H1 (cell line): ENCODE data around the gene MAN1C1. TPM values are rescaled to one million over a fixed set of nuclear protein-coding genes. Genes with fewer than 3 reads are reported as not detected.

Experiments used
- CTCF ChIA-PET: fragments of 300-600 bp; sonication (Branson Sonifier 250); formaldehyde crosslinking; loops from one replicate; lab custom pipeline; 2021; ENCODE audit not compliant: partially characterized antibody; lab: Charles Lee
- POLR2A ChIA-PET: fragments of 300-600 bp; sonication (Branson Sonifier 250); formaldehyde crosslinking; loops from one replicate; lab custom pipeline; 2021; ENCODE audit warnings: inconsistent platforms; ENCODE audit not compliant: partially characterized antibody; lab: Charles Lee
- DNase-seq, 2 experiments: peaks; one replicate each; pipeline versions ENCODE4 v3.0.0 to v3.0.0-alpha.2; 2010 to 2022; ENCODE audit warnings: low spot score in 2 of 2, low read depth in 1 of 2, mixed read lengths in 1 of 2
- FAIRE-seq: peaks from 2 replicates; lab custom pipeline; 2011; peaks lifted over from hg19 to GRCh38; lab: Jason Lieb, UNC
- H2AFZ ChIP-seq: 2 replicates; pipeline ENCODE4 v1.8.1; 2012; ENCODE audit warnings: low read length, inconsistent platforms
- H2AK5ac ChIP-seq: 2 replicates; pipeline ENCODE4 v1.6.1; 2013; ENCODE audit warnings: low read depth, low read length
- H2BK120ac ChIP-seq: replicated peaks from 2 replicates; pipeline ENCODE3; 2013; ENCODE audit warnings: low read depth, low read length, inconsistent platforms
- H2BK12ac ChIP-seq: 2 replicates; pipeline ENCODE4 v1.6.1; 2013; ENCODE audit warnings: low read depth, low read length
- H2BK15ac ChIP-seq: 2 replicates; pipeline ENCODE4 v1.6.1; 2013; ENCODE audit warnings: low read length
- H2BK20ac ChIP-seq: 2 replicates; pipeline ENCODE4 v1.6.1; 2013; ENCODE audit warnings: low read length
- H2BK5ac ChIP-seq: 2 replicates; pipeline ENCODE4 v1.6.1; 2013; ENCODE audit warnings: low read depth, low read length
- H3K14ac ChIP-seq: 2 replicates; pipeline ENCODE4 v1.6.1; 2013; ENCODE audit warnings: inconsistent platforms; ENCODE audit not compliant: insufficient read length
- H3K18ac ChIP-seq: 2 replicates; pipeline ENCODE4 v1.6.1; 2013; ENCODE audit warnings: low read length; ENCODE audit errors: extremely low read depth
- H3K23ac ChIP-seq: 2 replicates; pipeline ENCODE4 v1.6.1; 2013; ENCODE audit warnings: inconsistent platforms; ENCODE audit not compliant: insufficient read length
- H3K23me2 ChIP-seq: 2 replicates; pipeline ENCODE4 v1.6.1; 2013; ENCODE audit warnings: low read depth, low read length
- H3K27ac ChIP-seq: 2 replicates; pipeline ENCODE4 v1.6.1; 2011; ENCODE audit warnings: low read depth, low read length, inconsistent platforms
- H3K27me3 ChIP-seq, 4 experiments: replicated peaks in 1 of 4; 1 replicate in 1 of 4; 2 replicates in 3 of 4; pipeline versions ENCODE4 v1.6.1 to v1.8.1; 2011 to 2013; ENCODE audit warnings: low read length in 3 of 4, mild to moderate bottlenecking in 3 of 4, inconsistent platforms in 2 of 4, mixed read lengths in 2 of 4, moderate library complexity in 1 of 4; ENCODE audit not compliant: control insufficient read depth in 3 of 4, insufficient read depth in 3 of 4; ENCODE audit errors: extremely low read depth in 1 of 4
- H3K36me3 ChIP-seq, 4 experiments: 2 replicates each; pipeline versions ENCODE4 v1.6.1 to v1.8.1; 2011 to 2013; ENCODE audit warnings: mild to moderate bottlenecking in 4 of 4, low read length in 3 of 4, moderate library complexity in 2 of 4, control low read depth in 1 of 4, inconsistent platforms in 1 of 4; ENCODE audit not compliant: insufficient read depth in 4 of 4, control insufficient read depth in 2 of 4
- H3K4ac ChIP-seq: replicated peaks from 2 replicates; pipeline ENCODE3; 2013; ENCODE audit warnings: low read length, low read depth, mixed read lengths, inconsistent platforms; ENCODE audit not compliant: insufficient read length
- H3K4me1 ChIP-seq, 4 experiments: replicated peaks in 1 of 4; 1 replicate in 1 of 4; 2 replicates in 3 of 4; pipeline versions ENCODE4 v1.6.1 to v1.8.1; 2011 to 2013; ENCODE audit warnings: low read length in 3 of 4, inconsistent platforms in 2 of 4, mixed read lengths in 1 of 4; ENCODE audit not compliant: insufficient read depth in 4 of 4, control insufficient read depth in 3 of 4
- H3K4me2 ChIP-seq, 2 experiments: 2 replicates each; pipeline versions ENCODE4 v1.6.1 to v1.8.1; 2011 to 2013; ENCODE audit warnings: low read depth in 2 of 2, low read length in 2 of 2, control low read depth in 1 of 2, inconsistent platforms in 1 of 2, mild to moderate bottlenecking in 1 of 2; ENCODE audit not compliant: insufficient read depth in 1 of 2
- H3K4me3 ChIP-seq, 4 experiments: fragments of 200-600, 300-600 bp in 1 of 4; sonication (generic), shearing (Covaris generic), sonication (Bioruptor Twin) in 1 of 4; 2 replicates each; pipeline versions ENCODE4 v1.5.1 to v1.8.1; 2011 to 2016; ENCODE audit warnings: low read length in 4 of 4, low read depth in 3 of 4, control low read depth in 2 of 4, inconsistent platforms in 2 of 4, mild to moderate bottlenecking in 2 of 4, mixed read lengths in 1 of 4, moderate library complexity in 1 of 4; ENCODE audit not compliant: insufficient read depth in 2 of 4; ENCODE audit errors: extremely low read depth in 1 of 4
- H3K56ac ChIP-seq: replicated peaks from 2 replicates; pipeline ENCODE3; 2013; ENCODE audit warnings: low read depth, mild to moderate bottlenecking, mixed read lengths, low read length, inconsistent platforms; ENCODE audit not compliant: insufficient read length
- H3K79me1 ChIP-seq: 2 replicates; pipeline ENCODE4 v1.6.1; 2013; ENCODE audit warnings: low read depth, low read length, control low read depth
- H3K79me2 ChIP-seq, 2 experiments: 2 replicates each; pipeline versions ENCODE4 v1.6.1 to v1.8.1; 2012 to 2013; ENCODE audit warnings: low read length in 2 of 2, mild to moderate bottlenecking in 2 of 2, inconsistent platforms in 1 of 2; ENCODE audit not compliant: insufficient read depth in 2 of 2, control insufficient read depth in 1 of 2
- H3K9ac ChIP-seq, 4 experiments: replicated peaks in 1 of 4; 1 replicate in 1 of 4; 2 replicates in 3 of 4; pipeline versions ENCODE4 v1.6.1 to v1.8.1; 2011 to 2013; ENCODE audit warnings: low read depth in 3 of 4, low read length in 3 of 4, control low read depth in 2 of 4, mild to moderate bottlenecking in 2 of 4, moderate library complexity in 2 of 4, inconsistent platforms in 1 of 4; ENCODE audit errors: extremely low read depth in 1 of 4
- H3K9me3 ChIP-seq, 2 experiments: 2 replicates each; pipeline versions ENCODE4 v1.6.1 to v1.8.1; 2012 to 2013; ENCODE audit warnings: mild to moderate bottlenecking in 2 of 2, moderate library complexity in 2 of 2, control low read depth in 1 of 2, inconsistent platforms in 1 of 2, low read depth in 1 of 2, low read length in 1 of 2, mixed read lengths in 1 of 2; ENCODE audit not compliant: insufficient read depth in 2 of 2
- H4K20me1 ChIP-seq, 2 experiments: replicated peaks in 1 of 2; 2 replicates each; pipeline versions ENCODE3 to v1.8.1; 2011 to 2013; ENCODE audit warnings: inconsistent platforms in 2 of 2, low read length in 2 of 2, mild to moderate bottlenecking in 1 of 2; ENCODE audit not compliant: insufficient read depth in 2 of 2, control insufficient read depth in 1 of 2
- H4K5ac ChIP-seq: 2 replicates; pipeline ENCODE4 v1.6.1; 2013; ENCODE audit warnings: low read length, low read depth, mixed read lengths, inconsistent platforms; ENCODE audit not compliant: insufficient read length
- H4K8ac ChIP-seq: 2 replicates; pipeline ENCODE4 v1.8.0; 2013; ENCODE audit warnings: mild to moderate bottlenecking, moderate library complexity, low read length, inconsistent platforms; ENCODE audit not compliant: insufficient read depth; ENCODE audit errors: extremely low read depth
- H4K91ac ChIP-seq: replicated peaks from 2 replicates; pipeline ENCODE3; 2013; ENCODE audit warnings: low read length, mixed read lengths, inconsistent platforms; ENCODE audit not compliant: insufficient read length
- BACH1 ChIP-seq: IDR thresholded peaks from 2 replicates; pipeline ENCODE4 v1.6.1; 2012; ENCODE audit warnings: low read length, improper control_type of control experiment
- BCL11A ChIP-seq, 2 experiments: IDR thresholded peaks; one replicate each; pipeline ENCODE4 v1.6.1; 2011; ENCODE audit warnings: low read depth in 2 of 2, low read length in 2 of 2, mild to moderate bottlenecking in 2 of 2
- CEBPB ChIP-seq: IDR thresholded peaks from 2 replicates; pipeline ENCODE4 v1.6.1; 2012; ENCODE audit warnings: low read depth, low read length
- CHD1 ChIP-seq: IDR thresholded peaks from 2 replicates; pipeline ENCODE4 v1.6.1; 2012; ENCODE audit warnings: low read depth, low read length, improper control_type of control experiment
- EGR1 ChIP-seq: IDR thresholded peaks from 2 replicates; pipeline ENCODE4 v1.6.1; 2011; ENCODE audit warnings: low read depth, low read length, borderline replicate concordance
- EP300 ChIP-seq, 2 experiments: IDR thresholded peaks; 1 replicate in 1 of 2; 2 replicates in 1 of 2; pipeline ENCODE4 v1.6.1; 2011 to 2012; ENCODE audit warnings: low read depth in 2 of 2, low read length in 2 of 2, mild to moderate bottlenecking in 2 of 2, borderline replicate concordance in 1 of 2, inconsistent platforms in 1 of 2, moderate library complexity in 1 of 2
- GTF2F1 ChIP-seq: IDR thresholded peaks from 2 replicates; pipeline ENCODE4 v1.6.1; 2012; ENCODE audit warnings: low read depth, low read length, improper control_type of control experiment, borderline replicate concordance
- RBBP5 ChIP-seq: IDR thresholded peaks from 2 replicates; pipeline ENCODE4 v1.7.1; 2012; ENCODE audit warnings: low read depth, mild to moderate bottlenecking, inconsistent platforms, low read length, moderate library complexity, borderline replicate concordance
- RFX5 ChIP-seq: IDR thresholded peaks from 2 replicates; pipeline ENCODE4 v1.6.1; 2011; ENCODE audit warnings: low read depth, low read length, improper control_type of control experiment, borderline replicate concordance
- WGBS, 2 experiments: shearing (Covaris generic) in 1 of 2; methylation state at CpG; one replicate each; pipeline versions ENCODE4 v1.1.6 to v1.1.7; 2013 to 2015; ENCODE audit warnings: low lambda C conversion rate in 2 of 2, mixed read lengths in 2 of 2, inconsistent platforms in 1 of 2, low coverage in 1 of 2, missing lambda C conversion rate in 1 of 2; ENCODE audit not compliant: insufficient replicate concordance in 2 of 2, insufficient coverage in 1 of 2, insufficient read length in 1 of 2; ENCODE audit errors: extremely low coverage in 1 of 2, missing lambda C conversion rate in 1 of 2; 5-methylcytosine and 5-hydroxymethylcytosine counted together
- polyA plus RNA-seq, 7 experiments: library from polyadenylated mRNA; depleted of rRNA in 3 of 7; stranded (reverse) in 5 of 7; unstranded in 2 of 7; fragments of >200 nt in 5 of 7; fragments of 200-250 nt in 2 of 7; gene quantifications; 1 replicate in 5 of 7; 2 replicates in 1 of 7; 4 replicates in 1 of 7; pipeline versions ENCODE4 v1.2.1 to v1.2.3, GENCODE V29; 2011 to 2013; ENCODE audit warnings: missing spikeins in 2 of 7, mixed read lengths in 2 of 7
- total RNA-seq: library from RNA; stranded (reverse); fragmentation: NEBNext Ultra II Directional; extraction: Animal tissue kit (Norgen Biotek cat#: 25700); gene quantifications from 2 replicates; pipeline ENCODE4 v1.2.1, GENCODE V29; 2021

MAN1C1 gene
- total and polyA plus RNA-seq, 2 of the 8 experiments (the other 6 are each of a cell fraction or from before 2014, with no cell fraction given) = 7.8 to 15.2 TPM

DNA sequence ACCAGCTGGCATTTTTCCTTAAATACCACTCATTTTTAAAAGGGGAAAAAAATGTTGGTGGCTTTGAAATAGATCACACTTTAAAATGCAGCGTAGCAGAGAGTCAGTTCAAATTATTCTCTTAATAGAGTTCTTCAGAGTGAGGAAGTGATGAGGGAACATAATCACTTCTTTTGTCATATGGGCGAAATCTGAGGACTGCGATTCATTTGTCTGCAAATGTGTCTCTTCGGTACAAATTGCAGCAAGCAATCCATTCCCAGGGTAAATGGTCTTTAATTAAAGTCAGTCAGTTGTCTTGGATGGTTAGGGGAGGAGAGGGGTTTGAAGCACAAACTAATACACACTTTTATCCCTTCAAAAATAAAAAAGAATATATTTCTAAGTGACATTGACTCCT lies 97.4 kb downstream of the MAN1C1 start:
- POLR2A ChIA-PET = interaction anchor here (0.9 to 1.6 kb wide), 2 partner anchors 11 to 12 kb away, joined by 4 read pairs; no protein-coding TSS in a partner anchor
- no peak overlapping the region for H2AK5ac ChIP-seq
- peaks cover 2 to 6% (median 5%) of the 10 kb centered on the region in 4 experiments; a peak in 5 of 7 replicates for H3K4me1 ChIP-seq
- no peak overlapping the region for H4K8ac ChIP-seq
- DNase-seq = no peak
- no peak overlapping the region for H4K5ac ChIP-seq
- H3K14ac ChIP-seq = no peak overlapping the region
- no peak overlapping the region for H3K23ac ChIP-seq
- 95% methylated on average over 4 of the region's 4 CpGs; no CpG with 5 or more reads in 1 of the 2 experiments for WGBS, 2 experiments
- no peaks in the 10 kb centered on the region for H4K20me1 ChIP-seq
- no peak overlapping the region for H3K9ac ChIP-seq
- no peak overlapping the region for H2BK12ac ChIP-seq
- no peak overlapping the region for H3K18ac ChIP-seq
- H3K27ac ChIP-seq = no peak overlapping the region
- H3K9me3 ChIP-seq = no peaks in the 10 kb centered on the region
- no peak overlapping the region for H4K91ac ChIP-seq
- H2AFZ ChIP-seq = no peak overlapping the region
- H3K4me2 ChIP-seq = no peak overlapping the region
- no peaks in the 10 kb centered on the region for H3K23me2 ChIP-seq
- H2BK20ac ChIP-seq = no peak overlapping the region
- CTCF ChIA-PET = interaction anchor here (1.0 to 6.2 kb wide), 6 partner anchors 12 to 133 kb away, joined by 3 to 37 read pairs (median 5); no protein-coding TSS in a partner anchor
- no peak overlapping the region for H3K56ac ChIP-seq
- H3K4me3 ChIP-seq = no peak overlapping the region
- H2BK5ac ChIP-seq = no peak overlapping the region
- no peaks in the 10 kb centered on the region for H3K79me2 ChIP-seq
- FAIRE-seq = no peak
- H3K36me3 ChIP-seq = no peaks in the 10 kb centered on the region
- no peaks in the 10 kb centered on the region for H3K27me3 ChIP-seq
- H2BK15ac ChIP-seq = no peak overlapping the region
- H2BK120ac ChIP-seq = no peak overlapping the region
- no peaks in the 10 kb centered on the region; the same call in 1 of the 2 replicates for H3K79me1 ChIP-seq
- TF ChIP-seq BACH1 (no peak), EGR1 (no peak), RBBP5 (no peak), EP300 (IDR thresholded peaks at IDR 0.05; ENCODE audit: borderline replicate concordance in 1 of 2, low read depth in 2 of 2, low read length in 2 of 2) (no peak), BCL11A (IDR thresholded peaks at IDR 0.05; ENCODE audit: low read depth in 2 of 2, low read length in 2 of 2) (no peak), CHD1 (no peak), GTF2F1 (no peak), RFX5 (no peak), CEBPB (no peak)
- no peak overlapping the region for H3K4ac ChIP-seq
